H9 (cell line): ENCODE data around the gene CD2. TPM values are rescaled to one million over a fixed set of nuclear protein-coding genes. Genes with fewer than 3 reads are reported as not detected.

Experiments
- DNase-seq: peaks from one replicate; pipeline ENCODE4 v3.0.0-alpha.2; 2017
- H2AFZ ChIP-seq: one replicate; pipeline ENCODE4 v1.6.1; 2013; ENCODE audit warnings: mild to moderate bottlenecking, low read length, control low read depth, moderate library complexity
- H2AK5ac ChIP-seq: 2 replicates; pipeline ENCODE4 v1.6.1; 2013; ENCODE audit warnings: low read length, control low read depth, mixed read lengths; ENCODE audit not compliant: insufficient read length
- H2BK120ac ChIP-seq: one replicate; pipeline ENCODE4 v1.6.1; 2013; ENCODE audit warnings: low read depth, mild to moderate bottlenecking, low read length, control low read depth, inconsistent platforms; ENCODE audit not compliant: poor library complexity, severe bottlenecking
- H2BK12ac ChIP-seq: 2 replicates; pipeline ENCODE4 v1.6.1; 2013; ENCODE audit warnings: low read length, control low read depth, mixed read lengths, low read depth; ENCODE audit not compliant: insufficient read length
- H2BK15ac ChIP-seq: 2 replicates; pipeline ENCODE4 v1.6.1; 2013; ENCODE audit warnings: low read depth, low read length, control low read depth
- H2BK20ac ChIP-seq: one replicate; pipeline ENCODE4 v1.6.1; 2013; ENCODE audit warnings: low read depth, mild to moderate bottlenecking, low read length, control low read depth, inconsistent platforms; ENCODE audit not compliant: poor library complexity, severe bottlenecking
- H2BK5ac ChIP-seq: 2 replicates; pipeline ENCODE4 v1.6.1; 2013; ENCODE audit warnings: low read length, control low read depth, mixed read lengths; ENCODE audit not compliant: insufficient read length
- H3K14ac ChIP-seq: 2 replicates; pipeline ENCODE4 v1.6.1; 2013; ENCODE audit warnings: low read length, control low read depth; ENCODE audit not compliant: insufficient read depth
- H3K18ac ChIP-seq: 2 replicates; pipeline ENCODE4 v1.6.1; 2013; ENCODE audit warnings: low read depth, mild to moderate bottlenecking, mixed read lengths, low read length, control low read depth; ENCODE audit not compliant: insufficient read length
- H3K23ac ChIP-seq: 2 replicates; pipeline ENCODE4 v1.6.1; 2013; ENCODE audit warnings: low read length, control low read depth, mixed read lengths, low read depth; ENCODE audit not compliant: insufficient read length
- H3K23me2 ChIP-seq: 2 replicates; pipeline ENCODE4 v1.6.1; 2013; ENCODE audit warnings: low read depth, mild to moderate bottlenecking, mixed read lengths, low read length, control low read depth; ENCODE audit not compliant: insufficient read length, poor library complexity, severe bottlenecking
- H3K27ac ChIP-seq: 2 replicates; pipeline ENCODE4 v1.5.1; 2013; ENCODE audit warnings: low read length, control low read depth, mixed read lengths, low read depth; ENCODE audit not compliant: insufficient read length
- H3K27me3 ChIP-seq: 2 replicates; pipeline ENCODE4 v1.6.1; 2013; ENCODE audit warnings: low read length, control low read depth, inconsistent platforms; ENCODE audit not compliant: insufficient read depth
- H3K4ac ChIP-seq: 2 replicates; pipeline ENCODE4 v1.6.1; 2013; ENCODE audit warnings: low read depth, mild to moderate bottlenecking, control low read depth, inconsistent platforms, low read length, moderate library complexity
- H3K4me1 ChIP-seq: 2 replicates; pipeline ENCODE4 v1.6.1; 2013; ENCODE audit warnings: low read length, control low read depth, inconsistent platforms; ENCODE audit not compliant: insufficient read depth
- H3K4me2 ChIP-seq: 2 replicates; pipeline ENCODE4 v1.6.1; 2013; ENCODE audit warnings: low read length, control low read depth, mixed read lengths; ENCODE audit not compliant: insufficient read length, insufficient read depth
- H3K56ac ChIP-seq: 2 replicates; pipeline ENCODE4 v1.6.1; 2013; ENCODE audit warnings: low read depth, mild to moderate bottlenecking, mixed read lengths, low read length, control low read depth; ENCODE audit not compliant: insufficient read length
- H3K79me1 ChIP-seq: 2 replicates; pipeline ENCODE4 v1.6.1; 2013; ENCODE audit warnings: low read depth, mild to moderate bottlenecking, moderate library complexity, low read length, control low read depth, inconsistent platforms; ENCODE audit not compliant: insufficient read depth, poor library complexity, severe bottlenecking
- H3K79me2 ChIP-seq: 2 replicates; pipeline ENCODE4 v1.6.1; 2013; ENCODE audit warnings: low read length, control low read depth, inconsistent platforms; ENCODE audit not compliant: insufficient read depth
- H3K9ac ChIP-seq: 2 replicates; pipeline ENCODE4 v1.6.1; 2013; ENCODE audit warnings: low read length, control low read depth, mixed read lengths; ENCODE audit not compliant: insufficient read length; ENCODE audit errors: extremely low read depth
- H3K9me3 ChIP-seq: one replicate; pipeline ENCODE4 v1.6.1; 2013; ENCODE audit warnings: low read depth, low read length, inconsistent platforms; ENCODE audit not compliant: control insufficient read depth
- H3T11ph ChIP-seq: one replicate; pipeline ENCODE4 v1.6.1; 2013; ENCODE audit warnings: mild to moderate bottlenecking, low read length, control low read depth, inconsistent platforms
- H4K20me1 ChIP-seq: one replicate; pipeline ENCODE4 v1.6.1; 2013; ENCODE audit not compliant: control insufficient read depth, insufficient read length, insufficient read depth
- H4K5ac ChIP-seq: 2 replicates; pipeline ENCODE4 v1.6.1; 2013; ENCODE audit warnings: low read depth, mild to moderate bottlenecking, mixed read lengths, low read length, control low read depth; ENCODE audit not compliant: insufficient read length
- H4K8ac ChIP-seq: replicated peaks from 2 replicates; pipeline ENCODE4 v1.6.1; 2013; ENCODE audit warnings: low read length, control low read depth, mixed read lengths, low read depth; ENCODE audit not compliant: insufficient read length
- H4K91ac ChIP-seq: 2 replicates; pipeline ENCODE4 v1.6.1; 2013; ENCODE audit warnings: low read depth, mild to moderate bottlenecking, moderate library complexity, mixed read lengths, low read length, control low read depth; ENCODE audit not compliant: insufficient read length
- H3K27ac Mint-ChIP-seq, 3 experiments: 2 replicates in 2 of 3; 3 replicates in 1 of 3; pipeline ENCODE4 v1.8.0; 2020 to 2021; ENCODE audit warnings: mixed read lengths in 3 of 3, mild to moderate bottlenecking in 1 of 3, moderate library complexity in 1 of 3
- H3K27me3 Mint-ChIP-seq: 2 replicates; pipeline ENCODE4 v1.8.0; 2021; ENCODE audit warnings: low read depth, mild to moderate bottlenecking, moderate library complexity, mixed read lengths
- H3K36me3 Mint-ChIP-seq, 3 experiments: 2 replicates in 2 of 3; 3 replicates in 1 of 3; pipeline ENCODE4 v1.8.0; 2020 to 2021; ENCODE audit warnings: low read depth in 3 of 3, mixed read lengths in 3 of 3; ENCODE audit not compliant: insufficient read depth in 1 of 3
- H3K4me1 Mint-ChIP-seq, 2 experiments: 2 replicates each; pipeline ENCODE4 v1.8.0; 2020; ENCODE audit warnings: mixed read lengths in 2 of 2
- H3K4me3 Mint-ChIP-seq, 2 experiments: 2 replicates in 1 of 2; 3 replicates in 1 of 2; pipeline ENCODE4 v1.8.0; 2020 to 2021; ENCODE audit warnings: mild to moderate bottlenecking in 2 of 2, mixed read lengths in 2 of 2, moderate library complexity in 1 of 2
- H3K9me3 Mint-ChIP-seq, 2 experiments: 2 replicates in 1 of 2; 3 replicates in 1 of 2; pipeline ENCODE4 v1.8.0; 2020; ENCODE audit warnings: mild to moderate bottlenecking in 2 of 2, mixed read lengths in 2 of 2, moderate library complexity in 1 of 2
- CTCF ChIP-seq: fragments of 200-600 bp; sonication (generic); conservative IDR thresholded peaks from 3 replicates; pipeline ENCODE4 v1.8.0; 2021; ENCODE audit warnings: antibody characterized with exemption, mild to moderate bottlenecking
- WGBS: extraction: QIAGEN DNeasy Blood & Tissue Kit; methylation state at CpG from one replicate; pipeline ENCODE4 v1.1.7; 2013; ENCODE audit warnings: missing lambda C conversion rate, low lambda C conversion rate, mixed read lengths; ENCODE audit not compliant: insufficient read length; ENCODE audit errors: extremely low coverage; 5-methylcytosine and 5-hydroxymethylcytosine counted together
- total RNA-seq: library from RNA; stranded (reverse); gene quantifications from 2 replicates; pipeline ENCODE4 v1.2.1, GENCODE V29; 2021

Gene CD2
- total RNA-seq, 1 experiment from 2014 or later, result not detected

GRCh38 chr1:116748272-116748671 is 6.0 kb upstream of the CD2 start:
- Histone ChIP-seq H2AK5ac (no peak overlapping the region), H3K79me2 (no peaks in the 10 kb centered on the region), H2BK20ac (no peak overlapping the region), H3K27ac (no peak overlapping the region), H3K23me2 (no peaks in the 10 kb centered on the region), H3K4me2 (no peak overlapping the region), H4K91ac (no peak overlapping the region), H3K9ac (no peak overlapping the region), H2BK15ac (no peak overlapping the region), H3K18ac (no peak overlapping the region), H3T11ph (no peak overlapping the region), H3K27me3 (no peaks in the 10 kb centered on the region), H4K20me1 (no peaks in the 10 kb centered on the region), H4K8ac (no peak overlapping the region), H3K23ac (no peak overlapping the region), H2BK5ac (no peak overlapping the region), H2AFZ (no peak overlapping the region), H3K79me1 (no peaks in the 10 kb centered on the region), H2BK120ac (no peak overlapping the region), H2BK12ac (no peak overlapping the region), H3K9me3 (peaks cover 13% of the 10 kb centered on the region), H4K5ac (no peak overlapping the region), H3K4me1 (no peaks in the 10 kb centered on the region), H3K4ac (no peak overlapping the region), H3K14ac (no peak overlapping the region), H3K56ac (no peak overlapping the region)
- no CpG with 5 or more reads among the region's 3 CpGs for WGBS
- no peak for TF ChIP-seq CTCF
- Mint-ChIP-seq H3K36me3 (peaks cover 17 to 25% (median 20%) of the 10 kb centered on the region in 3 experiments), H3K9me3 (peaks cover 37 to 46% of the 10 kb centered on the region in 2 experiments), H3K4me3 (no peak overlapping the region), H3K27me3 (peaks cover 3% of the 10 kb centered on the region), H3K4me1 (no peaks in the 10 kb centered on the region), H3K27ac (no peak overlapping the region)
- no peak for DNase-seq
